Measurements from ENCODE around the gene LLCFC1. TPM values are rescaled to one million over a fixed set of nuclear protein-coding genes. Genes with fewer than 3 reads are reported as not detected.

LLCFC1 gene
- total RNA-seq, 2 donors from 2014 or later: not detected

DNA sequence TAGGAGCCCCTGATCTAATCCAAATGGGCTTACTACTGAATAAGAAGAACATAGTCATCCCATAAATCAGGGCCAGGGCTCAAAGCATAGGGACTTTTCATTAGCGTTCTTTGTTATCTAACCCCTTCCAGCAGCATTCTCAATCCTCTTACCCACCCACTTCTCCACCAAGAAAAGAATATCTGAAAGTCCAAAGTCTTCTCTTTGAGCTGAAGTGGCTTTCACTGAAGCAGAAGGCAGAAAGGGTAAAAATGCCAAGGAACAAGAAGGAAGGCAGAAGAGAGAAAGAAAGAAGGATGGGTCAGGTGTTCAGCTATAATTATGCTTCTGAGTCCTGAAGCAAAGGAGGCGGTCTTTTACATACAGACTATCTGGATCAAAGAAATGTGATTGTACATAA lies 15.9 kb upstream of the LLCFC1 start:
- no peak overlapping the region for H3K27ac Mint-ChIP-seq
- H3K9me3 Mint-ChIP-seq: no peaks in the 10 kb centered on the region
- peaks cover 12% of the 10 kb centered on the region for H3K27me3 Mint-ChIP-seq
- H3K4me3 Mint-ChIP-seq: no peak overlapping the region
- no peak for ATAC-seq (replicated peaks)
- H3K36me3 Mint-ChIP-seq (ENCODE audit: low read depth): no peaks in the 10 kb centered on the region
- H3K4me1 Mint-ChIP-seq: no peaks in the 10 kb centered on the region

DNA sequence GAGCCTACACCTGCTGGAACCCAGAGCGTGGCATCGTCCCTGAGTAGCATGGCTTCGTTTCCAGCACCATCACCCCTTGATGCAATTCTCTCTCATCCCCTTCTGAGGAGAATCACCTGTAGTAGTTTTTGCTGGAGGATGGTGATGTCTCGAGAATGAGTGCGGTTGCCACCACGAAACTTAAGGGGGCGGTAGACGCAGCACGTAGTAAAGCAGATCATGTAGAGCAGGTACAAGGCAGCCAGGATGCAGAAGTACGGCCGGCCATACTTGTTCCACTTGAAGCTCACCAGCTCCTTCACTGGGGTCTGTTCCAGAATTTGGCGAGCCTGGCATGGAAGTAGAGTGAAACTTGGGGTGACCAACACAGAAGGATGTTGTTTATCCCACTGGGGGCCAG lies 13.9 kb upstream of the LLCFC1 start:
- H3K27me3 Mint-ChIP-seq: peaks cover 9% of the 10 kb centered on the region
- no peaks in the 10 kb centered on the region for H3K4me1 Mint-ChIP-seq
- H3K36me3 Mint-ChIP-seq (ENCODE audit: low read depth): no peaks in the 10 kb centered on the region
- H3K27ac Mint-ChIP-seq: no peak overlapping the region
- H3K9me3 Mint-ChIP-seq: no peaks in the 10 kb centered on the region
- ATAC-seq (replicated peaks): no peak
- H3K4me3 Mint-ChIP-seq: no peak overlapping the region

GRCh38 chr7:142927085-142927745 lies 12.1 kb upstream of the LLCFC1 start:
- H3K9me3 Mint-ChIP-seq: no peaks in the 10 kb centered on the region
- peaks cover 9% of the 10 kb centered on the region for H3K27me3 Mint-ChIP-seq
- no peaks in the 10 kb centered on the region for H3K36me3 Mint-ChIP-seq (ENCODE audit: low read depth)
- H3K4me1 Mint-ChIP-seq: no peaks in the 10 kb centered on the region
- H3K4me3 Mint-ChIP-seq: no peak overlapping the region
- ATAC-seq (replicated peaks): no peak
- H3K27ac Mint-ChIP-seq: no peak overlapping the region

DNA sequence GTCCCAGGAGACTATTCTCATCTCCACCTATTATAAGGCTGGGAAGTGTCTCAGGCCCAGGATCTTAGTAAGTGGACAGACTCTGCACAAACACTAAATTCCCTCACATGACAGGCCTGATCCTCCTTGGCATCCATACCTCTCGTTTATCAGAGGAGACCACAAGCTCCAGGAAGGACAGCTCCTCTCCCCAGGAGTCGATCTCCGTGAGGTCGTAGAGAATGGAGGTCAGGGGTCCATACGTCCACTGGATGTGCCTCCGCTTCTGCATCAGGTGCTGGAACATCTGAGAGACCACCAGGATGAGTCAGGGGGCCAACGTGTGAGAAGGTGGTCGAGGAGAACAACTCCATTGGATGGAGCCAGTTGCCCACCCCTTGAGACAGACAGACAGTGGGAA lies 11.3 kb upstream of the LLCFC1 start:
- Mint-ChIP-seq H3K27ac (no peak overlapping the region), H3K4me1 (no peaks in the 10 kb centered on the region), H3K36me3 (ENCODE audit: low read depth) (no peaks in the 10 kb centered on the region), H3K4me3 (no peak overlapping the region), H3K9me3 (no peaks in the 10 kb centered on the region), H3K27me3 (peaks cover 9% of the 10 kb centered on the region)
- no peak for ATAC-seq (replicated peaks)

DNA sequence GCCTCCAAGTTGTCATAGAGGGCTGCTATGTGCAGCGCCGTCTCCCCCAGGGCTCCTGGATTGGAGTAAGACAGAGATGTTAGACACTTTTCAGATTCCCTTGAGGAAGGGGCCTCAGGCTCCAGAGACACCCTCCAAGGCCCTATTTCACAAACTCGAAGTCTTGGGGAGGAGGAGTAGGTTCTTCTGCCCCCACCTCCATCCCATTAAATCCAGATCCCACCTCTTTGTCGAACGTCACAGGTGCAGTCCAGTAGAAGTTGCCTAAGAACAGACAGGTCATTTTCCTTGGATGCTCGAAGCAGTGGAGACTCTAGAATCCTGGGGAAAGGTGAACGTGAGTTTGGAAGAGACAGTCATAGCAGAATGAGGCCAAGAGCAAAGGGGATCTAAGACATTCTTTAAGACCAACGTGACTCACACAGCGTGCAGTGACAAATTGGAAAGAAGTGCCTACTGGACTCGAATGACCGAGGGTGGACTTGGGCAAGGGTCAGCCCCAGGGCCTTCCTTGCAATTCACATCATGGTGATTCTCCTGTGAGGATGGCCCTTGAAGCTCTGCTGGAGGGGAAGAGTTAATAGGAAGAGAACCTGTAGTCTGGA lies 9.1 kb upstream of the LLCFC1 start:
- no peak for ATAC-seq (replicated peaks)
- Mint-ChIP-seq H3K4me3 (no peak overlapping the region), H3K9me3 (no peaks in the 10 kb centered on the region), H3K27me3 (peaks cover 9% of the 10 kb centered on the region), H3K36me3 (ENCODE audit: low read depth) (no peaks in the 10 kb centered on the region), H3K4me1 (no peaks in the 10 kb centered on the region), H3K27ac (no peak overlapping the region)

- Mint-ChIP-seq H3K27me3 (no peaks in the 10 kb centered on the region), H3K9me3 (no peaks in the 10 kb centered on the region), H3K4me1 (no peaks in the 10 kb centered on the region), H3K4me3 (no peak overlapping the region), H3K36me3 (ENCODE audit: low read depth) (no peaks in the 10 kb centered on the region), H3K27ac (no peak overlapping the region)
- no peak for ATAC-seq (replicated peaks)
These were observed 6.7 kb upstream of the LLCFC1 start for GRCh38 chr7:142932386-142933091.

DNA sequence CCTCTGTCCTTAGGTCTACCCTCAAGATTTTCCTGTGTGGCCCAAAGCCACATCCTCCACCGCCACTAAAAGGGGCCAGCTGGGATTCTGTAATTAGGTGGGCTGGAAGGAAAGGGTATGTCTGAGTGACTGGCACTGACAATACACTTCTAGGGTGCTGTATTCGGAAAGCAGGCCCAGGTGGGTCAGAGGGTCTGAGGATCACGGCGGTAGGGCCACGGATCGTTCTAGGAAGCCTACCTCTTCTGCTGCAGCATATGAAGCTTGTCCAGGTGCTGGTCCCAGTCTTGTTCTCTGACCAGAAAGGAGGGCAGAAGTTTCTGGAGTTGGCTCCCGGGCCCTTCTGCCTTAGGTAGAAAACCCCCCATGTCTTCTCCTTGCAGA lies 6.2 kb upstream of the LLCFC1 start:
- no peak overlapping the region for H3K27ac Mint-ChIP-seq
- ATAC-seq (replicated peaks): no peak
- H3K4me1 Mint-ChIP-seq: no peaks in the 10 kb centered on the region
- no peaks in the 10 kb centered on the region for H3K36me3 Mint-ChIP-seq (ENCODE audit: low read depth)
- H3K4me3 Mint-ChIP-seq: no peak overlapping the region
- H3K9me3 Mint-ChIP-seq: no peaks in the 10 kb centered on the region
- H3K27me3 Mint-ChIP-seq: no peaks in the 10 kb centered on the region

- Mint-ChIP-seq H3K36me3 (ENCODE audit: low read depth) (no peaks in the 10 kb centered on the region), H3K4me1 (peaks cover 1% of the 10 kb centered on the region), H3K9me3 (no peaks in the 10 kb centered on the region), H3K27ac (no peak within 1 kb of the TSS), H3K27me3 (no peaks in the 10 kb centered on the region), H3K4me3 (no peak within 1 kb of the TSS)
- ATAC-seq (replicated peaks): no peak
These were observed 5.7 kb upstream of the LLCFC1 start, which contains the start of gene TRPV5 for GRCh38 chr7:142933624-142934023. TRPV5 (minus strand) TSS chr7:142933746; CDS start chr7:142933459, 287 bp downstream.

GRCh38 chr7:142934056-142934455 lies 5.2 kb upstream of the LLCFC1 start:
- H3K4me3 Mint-ChIP-seq: no peak overlapping the region
- no peak for ATAC-seq (replicated peaks)
- no peaks in the 10 kb centered on the region for H3K36me3 Mint-ChIP-seq (ENCODE audit: low read depth)
- H3K9me3 Mint-ChIP-seq: no peaks in the 10 kb centered on the region
- no peaks in the 10 kb centered on the region for H3K27me3 Mint-ChIP-seq
- peaks cover 6% of the 10 kb centered on the region for H3K4me1 Mint-ChIP-seq
- no peak overlapping the region for H3K27ac Mint-ChIP-seq

DNA sequence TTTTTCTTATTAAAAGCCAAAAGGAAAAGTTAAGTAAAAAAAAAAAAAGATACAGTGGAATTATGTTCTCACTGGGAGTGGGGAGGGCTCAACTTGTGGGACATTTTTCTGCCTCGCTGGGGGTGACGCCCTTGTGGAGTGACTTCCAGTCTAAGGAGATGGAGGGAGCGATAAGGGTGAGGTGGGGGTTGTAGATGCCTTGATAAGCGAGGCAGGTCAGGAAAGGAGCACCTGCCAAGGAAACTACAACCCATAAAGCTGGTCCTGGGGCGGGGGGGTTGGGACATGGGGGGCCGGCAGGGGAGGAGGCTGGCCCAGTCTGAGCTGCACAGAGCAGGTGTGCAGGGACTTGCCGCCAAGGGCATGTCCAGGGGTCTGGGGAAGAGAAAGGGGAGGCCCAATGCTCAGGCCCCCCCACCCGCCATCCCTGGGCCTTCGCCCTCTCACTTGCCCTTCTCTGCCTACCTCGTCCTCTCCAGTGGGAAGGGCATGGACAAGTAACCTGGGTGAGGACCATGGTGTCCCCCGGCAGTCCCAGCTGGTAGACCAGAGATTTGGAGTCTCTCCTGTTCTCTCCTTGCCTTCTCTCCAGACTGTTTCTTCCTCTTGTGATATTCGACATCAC lies 3.2 kb upstream of the LLCFC1 start:
- no peak overlapping the region for H3K4me3 Mint-ChIP-seq
- peaks cover 4% of the 10 kb centered on the region for H3K27me3 Mint-ChIP-seq
- no peaks in the 10 kb centered on the region for H3K36me3 Mint-ChIP-seq (ENCODE audit: low read depth)
- no peaks in the 10 kb centered on the region for H3K9me3 Mint-ChIP-seq
- H3K4me1 Mint-ChIP-seq: peaks cover 6% of the 10 kb centered on the region
- ATAC-seq (replicated peaks): no peak
- no peak overlapping the region for H3K27ac Mint-ChIP-seq

DNA sequence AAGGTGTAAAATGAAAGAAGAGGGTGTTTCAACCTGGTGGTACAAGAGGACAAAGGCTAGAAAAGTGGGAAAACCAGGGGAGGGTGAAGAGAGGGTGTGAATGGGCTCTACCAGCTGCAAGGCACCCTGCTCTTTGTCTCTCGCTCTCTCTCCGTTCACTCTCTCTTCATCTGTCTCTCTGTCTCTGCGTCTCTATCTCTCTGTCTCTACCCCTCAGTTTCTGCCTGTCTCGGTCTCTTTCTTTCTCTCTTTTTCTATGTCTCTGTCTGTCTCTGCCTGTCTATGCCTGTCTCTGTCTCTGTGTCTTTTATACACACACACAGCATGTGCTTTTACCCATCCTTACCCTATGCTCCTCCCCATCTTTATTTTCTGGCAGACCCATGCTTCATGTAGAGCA lies 673 bp upstream of the LLCFC1 start:
- Mint-ChIP-seq H3K9me3 (no peaks in the 10 kb centered on the region), H3K4me1 (peaks cover 6% of the 10 kb centered on the region), H3K4me3 (no peak overlapping the region), H3K36me3 (ENCODE audit: low read depth) (no peaks in the 10 kb centered on the region), H3K27ac (no peak overlapping the region), H3K27me3 (peaks cover 22% of the 10 kb centered on the region)
- no peak for ATAC-seq (replicated peaks)

GRCh38 chr7:142940966-142941535 lies 1.8 kb downstream of the LLCFC1 start:
- Mint-ChIP-seq H3K36me3 (ENCODE audit: low read depth) (no peaks in the 10 kb centered on the region), H3K4me3 (no peak overlapping the region)

GRCh38 chr7:142941541-142941940 lies 2.3 kb downstream of the LLCFC1 start:
- H3K4me1 Mint-ChIP-seq: peaks cover 6% of the 10 kb centered on the region
- no peaks in the 10 kb centered on the region for H3K36me3 Mint-ChIP-seq (ENCODE audit: low read depth)
- H3K27ac Mint-ChIP-seq: no peak overlapping the region
- no peaks in the 10 kb centered on the region for H3K9me3 Mint-ChIP-seq
- no peak overlapping the region for H3K4me3 Mint-ChIP-seq
- ATAC-seq (replicated peaks): no peak
- H3K27me3 Mint-ChIP-seq: peaks cover 34% of the 10 kb centered on the region

More at GRCh38 chr7:142940966-142941535, 1.8 kb downstream of the LLCFC1 start:
- ATAC-seq (replicated peaks): no peak
- Mint-ChIP-seq H3K27ac (no peak overlapping the region), H3K4me1 (peaks cover 6% of the 10 kb centered on the region), H3K9me3 (no peaks in the 10 kb centered on the region), H3K27me3 (peaks cover 34% of the 10 kb centered on the region)

- Mint-ChIP-seq H3K36me3 (ENCODE audit: low read depth) (no peaks in the 10 kb centered on the region), H3K4me3 (no peak overlapping the region), H3K27me3 (peaks cover 34% of the 10 kb centered on the region), H3K9me3 (no peaks in the 10 kb centered on the region), H3K27ac (no peak overlapping the region), H3K4me1 (peaks cover 6% of the 10 kb centered on the region)
- no peak for ATAC-seq (replicated peaks)
These were observed 3.5 kb downstream of the LLCFC1 start for GRCh38 chr7:142942746-142943145.

Data from activated T-helper 17 cell treated with anti-CD3 and anti-CD28 coated beads, Interleukin-2, amount 50 U/mL, for 72 hours (primary cell).